ENCODE data around the gene PRDX5. TPM values are rescaled to one million over a fixed set of nuclear protein-coding genes. Genes with fewer than 3 reads are reported as not detected.

The PRDX5 gene
- total and polyA plus RNA-seq, 9 of the 15 experiments (the other 6 are each of a cell fraction or from before 2014, with no cell fraction given) = 40.8 to 327 (median 204) TPM

GRCh38 chr11:64304316-64305072 is 13.4 kb upstream of the PRDX5 start (continued):
- TF ChIP-seq, protein P1, sequence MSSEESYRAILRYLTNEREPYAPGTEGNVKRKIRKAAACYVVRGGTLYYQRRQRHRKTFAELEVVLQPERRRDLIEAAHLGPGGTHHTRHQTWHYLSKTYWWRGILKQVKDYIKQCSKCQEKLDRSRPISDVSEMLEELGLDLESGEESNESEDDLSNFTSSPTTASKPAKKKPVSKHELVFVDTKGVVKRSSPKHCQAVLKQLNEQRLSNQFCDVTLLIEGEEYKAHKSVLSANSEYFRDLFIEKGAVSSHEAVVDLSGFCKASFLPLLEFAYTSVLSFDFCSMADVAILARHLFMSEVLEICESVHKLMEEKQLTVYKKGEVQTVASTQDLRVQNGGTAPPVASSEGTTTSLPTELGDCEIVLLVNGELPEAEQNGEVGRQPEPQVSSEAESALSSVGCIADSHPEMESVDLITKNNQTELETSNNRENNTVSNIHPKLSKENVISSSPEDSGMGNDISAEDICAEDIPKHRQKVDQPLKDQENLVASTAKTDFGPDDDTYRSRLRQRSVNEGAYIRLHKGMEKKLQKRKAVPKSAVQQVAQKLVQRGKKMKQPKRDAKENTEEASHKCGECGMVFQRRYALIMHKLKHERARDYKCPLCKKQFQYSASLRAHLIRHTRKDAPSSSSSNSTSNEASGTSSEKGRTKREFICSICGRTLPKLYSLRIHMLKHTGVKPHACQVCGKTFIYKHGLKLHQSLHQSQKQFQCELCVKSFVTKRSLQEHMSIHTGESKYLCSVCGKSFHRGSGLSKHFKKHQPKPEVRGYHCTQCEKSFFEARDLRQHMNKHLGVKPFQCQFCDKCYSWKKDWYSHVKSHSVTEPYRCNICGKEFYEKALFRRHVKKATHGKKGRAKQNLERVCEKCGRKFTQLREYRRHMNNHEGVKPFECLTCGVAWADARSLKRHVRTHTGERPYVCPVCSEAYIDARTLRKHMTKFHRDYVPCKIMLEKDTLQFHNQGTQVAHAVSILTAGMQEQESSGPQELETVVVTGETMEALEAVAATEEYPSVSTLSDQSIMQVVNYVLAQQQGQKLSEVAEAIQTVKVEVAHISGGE (CRISPR knock-in tag; IDR thresholded peaks at IDR 0.05) = peak in 1 of 3 experiments; percentile 51; a peak in 1 of 6 replicates
- TF ChIP-seq FOS (IDR thresholded peaks at IDR 0.05; ENCODE audit: extremely low read depth, insufficient read length) (no peak), MCM5 (IDR thresholded peaks at IDR 0.05; ENCODE audit: low read depth) (no peak), USF2 (CRISPR knock-in tag; IDR thresholded peaks at IDR 0.05) (peak; percentile 52), CTBP1 (IDR thresholded peaks at IDR 0.05; ENCODE audit: borderline replicate concordance) (peak; percentile 87; the same call in 1 of the 2 replicates), HDAC1 (IDR thresholded peaks at IDR 0.05) (peak in 1 of 2 experiments; percentile 54; a peak in 1 of 4 replicates), NR0B1 (IDR thresholded peaks at IDR 0.05; ENCODE audit: partially characterized antibody) (no peak), DEAF1 (CRISPR knock-in tag; IDR thresholded peaks at IDR 0.05) (0 out of 2 replicates have a peak, but pooled peaks have one; percentile 20), RNF2 (IDR thresholded peaks at IDR 0.05) (peak; percentile 39; the same call in 1 of the 2 replicates), RBM14 (IDR thresholded peaks at IDR 0.05; ENCODE audit: borderline replicate concordance, insufficient read depth, low read depth, low read length) (no peak), ZNF561 (CRISPR knock-in tag; conservative IDR thresholded peaks at IDR 0.05) (no peak), ZNF197 (CRISPR knock-in tag; IDR thresholded peaks at IDR 0.05; ENCODE audit: low read depth) (no peak)
- TF ChIP-seq, protein P2, sequence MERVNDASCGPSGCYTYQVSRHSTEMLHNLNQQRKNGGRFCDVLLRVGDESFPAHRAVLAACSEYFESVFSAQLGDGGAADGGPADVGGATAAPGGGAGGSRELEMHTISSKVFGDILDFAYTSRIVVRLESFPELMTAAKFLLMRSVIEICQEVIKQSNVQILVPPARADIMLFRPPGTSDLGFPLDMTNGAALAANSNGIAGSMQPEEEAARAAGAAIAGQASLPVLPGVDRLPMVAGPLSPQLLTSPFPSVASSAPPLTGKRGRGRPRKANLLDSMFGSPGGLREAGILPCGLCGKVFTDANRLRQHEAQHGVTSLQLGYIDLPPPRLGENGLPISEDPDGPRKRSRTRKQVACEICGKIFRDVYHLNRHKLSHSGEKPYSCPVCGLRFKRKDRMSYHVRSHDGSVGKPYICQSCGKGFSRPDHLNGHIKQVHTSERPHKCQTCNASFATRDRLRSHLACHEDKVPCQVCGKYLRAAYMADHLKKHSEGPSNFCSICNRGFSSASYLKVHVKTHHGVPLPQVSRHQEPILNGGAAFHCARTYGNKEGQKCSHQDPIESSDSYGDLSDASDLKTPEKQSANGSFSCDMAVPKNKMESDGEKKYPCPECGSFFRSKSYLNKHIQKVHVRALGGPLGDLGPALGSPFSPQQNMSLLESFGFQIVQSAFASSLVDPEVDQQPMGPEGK (CRISPR knock-in tag; IDR thresholded peaks at IDR 0.05; ENCODE audit: borderline replicate concordance) = no peak
- TF ChIP-seq, protein P3, sequence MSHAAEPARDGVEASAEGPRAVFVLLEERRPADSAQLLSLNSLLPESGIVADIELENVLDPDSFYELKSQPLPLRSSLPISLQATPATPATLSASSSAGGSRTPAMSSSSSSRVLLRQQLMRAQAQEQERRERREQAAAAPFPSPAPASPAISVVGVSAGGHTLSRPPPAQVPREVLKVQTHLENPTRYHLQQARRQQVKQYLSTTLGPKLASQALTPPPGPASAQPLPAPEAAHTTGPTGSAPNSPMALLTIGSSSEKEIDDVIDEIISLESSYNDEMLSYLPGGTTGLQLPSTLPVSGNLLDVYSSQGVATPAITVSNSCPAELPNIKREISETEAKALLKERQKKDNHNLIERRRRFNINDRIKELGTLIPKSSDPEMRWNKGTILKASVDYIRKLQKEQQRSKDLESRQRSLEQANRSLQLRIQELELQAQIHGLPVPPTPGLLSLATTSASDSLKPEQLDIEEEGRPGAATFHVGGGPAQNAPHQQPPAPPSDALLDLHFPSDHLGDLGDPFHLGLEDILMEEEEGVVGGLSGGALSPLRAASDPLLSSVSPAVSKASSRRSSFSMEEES (CRISPR knock-in tag; IDR thresholded peaks at IDR 0.05) = peak; percentile 32
